Brain microvascular endothelial cell (primary cell): Measurements from ENCODE around the gene RFXAP.

Source experiments
- DNase-seq: peaks from one replicate; pipeline ENCODE4 v3.0.0-alpha.2; 2020
- H3K27ac ChIP-seq: fragments of 250-450 bp; sonication (Bioruptor Pico); 2 replicates; pipeline ENCODE4 v1.5.1; 2020; ENCODE audit warnings: mild to moderate bottlenecking, moderate library complexity
- H3K27me3 ChIP-seq: fragments of 250-450 bp; sonication (Bioruptor Pico); replicated peaks from 2 replicates; pipeline ENCODE4 v1.5.1; 2020; ENCODE audit warnings: mild to moderate bottlenecking
- H3K36me3 ChIP-seq: fragments of 250-450 bp; sonication (Bioruptor Pico); replicated peaks from 2 replicates; pipeline ENCODE4 v1.5.1; 2020; ENCODE audit warnings: mild to moderate bottlenecking
- H3K4me3 ChIP-seq: 2 replicates; pipeline ENCODE4 v1.5.1; 2011; ENCODE audit warnings: low read depth, mild to moderate bottlenecking, control low read depth, low read length, moderate library complexity
- in situ Hi-C: cut with HindIII; loops from 2 replicates; pipeline ENCODE4 v1.10.0; 2017; ENCODE audit warnings: low sequenced_read_pairs, low pct_ligation_motif_present
- TF ChIP-seq, protein P1 (sequence below): IDR thresholded peaks from 2 replicates; pipeline ENCODE4 v1.5.1; 2011; ENCODE audit warnings: low read depth, mild to moderate bottlenecking, moderate library complexity, low read length, control low read depth, inconsistent platforms; ENCODE audit errors: missing control alignments

The RFXAP gene

DNA sequence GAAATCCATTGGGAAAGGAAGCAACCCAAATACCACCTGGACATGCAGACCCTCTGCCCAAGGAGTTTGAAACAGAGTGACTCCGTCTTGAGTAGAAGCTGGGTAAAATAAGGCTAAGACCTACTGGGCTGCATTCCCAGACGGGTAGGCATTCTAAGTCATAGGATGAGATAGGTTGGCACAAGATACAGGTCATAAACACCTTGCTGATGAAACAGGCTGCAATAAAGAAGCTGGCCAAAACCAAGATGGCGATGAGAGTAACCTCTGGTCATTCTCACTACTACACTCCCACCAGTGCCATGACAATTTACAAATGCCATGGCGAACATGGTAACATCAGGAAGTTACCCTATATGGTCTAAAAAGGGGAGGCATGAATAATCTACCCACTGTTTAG is 40.2 kb downstream of the RFXAP start:
- no peak for DNase-seq
- no peaks in the 10 kb centered on the region for H3K36me3 ChIP-seq
- H3K27ac ChIP-seq: no peak overlapping the region
- no peak overlapping the region for H3K4me3 ChIP-seq
- no peaks in the 10 kb centered on the region for H3K27me3 ChIP-seq
- in situ Hi-C loops: no loop called here
- TF ChIP-seq, protein P1, sequence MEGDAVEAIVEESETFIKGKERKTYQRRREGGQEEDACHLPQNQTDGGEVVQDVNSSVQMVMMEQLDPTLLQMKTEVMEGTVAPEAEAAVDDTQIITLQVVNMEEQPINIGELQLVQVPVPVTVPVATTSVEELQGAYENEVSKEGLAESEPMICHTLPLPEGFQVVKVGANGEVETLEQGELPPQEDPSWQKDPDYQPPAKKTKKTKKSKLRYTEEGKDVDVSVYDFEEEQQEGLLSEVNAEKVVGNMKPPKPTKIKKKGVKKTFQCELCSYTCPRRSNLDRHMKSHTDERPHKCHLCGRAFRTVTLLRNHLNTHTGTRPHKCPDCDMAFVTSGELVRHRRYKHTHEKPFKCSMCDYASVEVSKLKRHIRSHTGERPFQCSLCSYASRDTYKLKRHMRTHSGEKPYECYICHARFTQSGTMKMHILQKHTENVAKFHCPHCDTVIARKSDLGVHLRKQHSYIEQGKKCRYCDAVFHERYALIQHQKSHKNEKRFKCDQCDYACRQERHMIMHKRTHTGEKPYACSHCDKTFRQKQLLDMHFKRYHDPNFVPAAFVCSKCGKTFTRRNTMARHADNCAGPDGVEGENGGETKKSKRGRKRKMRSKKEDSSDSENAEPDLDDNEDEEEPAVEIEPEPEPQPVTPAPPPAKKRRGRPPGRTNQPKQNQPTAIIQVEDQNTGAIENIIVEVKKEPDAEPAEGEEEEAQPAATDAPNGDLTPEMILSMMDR: no peak

DNA sequence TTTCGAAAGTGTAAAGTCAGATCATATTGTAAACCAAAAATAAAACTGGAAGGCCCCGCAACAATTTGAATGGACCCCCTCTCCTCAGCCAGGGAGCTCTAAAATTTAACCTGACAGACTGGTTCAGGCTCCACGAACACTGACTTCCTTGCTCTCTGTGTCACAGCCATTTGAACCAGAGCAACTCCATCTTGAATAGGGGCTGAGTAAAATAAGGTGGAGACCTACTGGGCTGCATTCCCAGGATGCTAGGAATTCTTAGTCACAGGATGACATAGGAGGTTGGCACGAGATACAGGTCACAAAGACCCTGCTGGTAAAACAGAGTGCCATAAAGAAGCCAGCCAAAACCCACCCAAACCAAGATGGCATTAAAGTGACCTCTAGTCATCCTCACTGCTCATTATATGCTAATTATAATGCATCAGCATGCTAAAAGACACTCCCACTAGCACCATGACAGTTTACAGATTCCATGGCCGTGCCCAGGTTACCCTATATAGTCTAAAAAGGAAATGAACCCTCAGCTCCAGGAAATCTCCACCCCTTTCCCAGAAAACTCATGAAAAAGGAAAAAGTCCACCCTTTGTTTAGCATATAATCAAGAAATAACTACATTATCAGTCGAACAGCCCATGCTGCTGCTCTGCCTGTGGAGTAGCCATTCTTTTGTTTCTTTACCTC is 43.1 kb downstream of the RFXAP start:
- Histone ChIP-seq H3K36me3 (no peaks in the 10 kb centered on the region), H3K27me3 (no peaks in the 10 kb centered on the region), H3K27ac (no peak overlapping the region), H3K4me3 (no peak overlapping the region)
- in situ Hi-C loops: no loop called here
- DNase-seq: no peak
- TF ChIP-seq, protein P1: no peak

DNA sequence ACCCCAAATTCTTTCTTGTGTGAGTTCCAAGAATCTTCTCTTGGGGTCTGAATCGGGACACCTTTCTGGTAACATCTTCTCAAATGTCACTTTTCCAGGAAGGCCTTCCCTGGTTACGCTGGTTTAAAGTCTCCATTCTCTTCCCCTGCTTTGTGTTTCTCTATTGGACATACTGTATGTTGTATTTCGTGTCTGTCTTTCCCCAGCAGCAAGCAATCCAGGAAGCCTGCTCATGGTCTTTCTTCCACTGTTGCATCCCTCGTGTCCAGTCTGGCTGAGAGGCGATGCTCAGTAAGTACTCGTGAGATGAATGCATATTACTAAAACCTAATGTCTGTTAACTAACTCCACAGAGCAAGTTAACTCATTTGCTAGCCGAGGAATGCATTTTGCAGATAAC is 43.7 kb downstream of the RFXAP start:
- H3K4me3 ChIP-seq: no peak overlapping the region
- no peaks in the 10 kb centered on the region for H3K27me3 ChIP-seq
- in situ Hi-C loops: no loop called here
- TF ChIP-seq, protein P1: no peak
- DNase-seq: no peak
- H3K27ac ChIP-seq: no peak overlapping the region
- H3K36me3 ChIP-seq: no peaks in the 10 kb centered on the region

DNA sequence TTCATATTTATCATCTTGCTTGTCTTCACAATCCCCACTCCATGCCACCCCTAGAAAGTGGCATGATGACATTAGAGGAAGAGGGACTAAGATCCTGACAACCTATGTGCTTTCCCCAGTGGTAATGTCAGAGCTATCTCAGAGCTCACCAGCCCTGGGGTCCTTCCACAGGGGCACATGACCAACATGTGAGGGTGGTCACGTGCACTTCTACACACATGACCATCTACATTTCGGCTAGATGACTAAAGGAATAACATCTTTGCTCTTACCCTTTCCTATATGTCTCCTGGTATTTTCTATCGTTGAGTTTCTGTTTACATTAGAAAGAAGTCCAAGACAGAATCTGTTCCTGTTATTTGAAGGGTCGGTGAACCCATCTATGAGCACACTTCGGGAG is 46.2 kb downstream of the RFXAP start:
- in situ Hi-C loops: no loop called here
- TF ChIP-seq, protein P1: no peak

DNA sequence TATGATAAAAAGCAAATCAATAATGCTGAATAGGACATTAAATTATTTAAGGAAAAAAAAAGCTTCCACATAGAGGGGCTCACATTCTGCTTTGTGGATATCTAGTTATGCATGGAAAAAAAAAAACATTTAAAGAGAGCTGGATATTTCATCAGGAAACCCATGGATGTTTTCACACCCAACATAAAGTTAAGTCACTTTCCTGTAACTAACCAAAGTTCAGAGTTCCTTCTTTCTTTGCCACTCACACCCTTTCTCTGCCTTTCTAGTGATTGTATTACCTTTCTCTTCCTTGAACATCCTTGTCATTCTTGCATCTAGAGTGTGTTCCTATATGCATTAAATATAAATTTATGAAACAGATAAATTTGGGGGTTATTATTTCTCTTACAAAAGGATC is 47.2 kb downstream of the RFXAP start:
- H3K36me3 ChIP-seq: no peaks in the 10 kb centered on the region
- in situ Hi-C loops: no loop called here
- no peak overlapping the region for H3K4me3 ChIP-seq
- no peak for DNase-seq
- TF ChIP-seq, protein P1: no peak
- H3K27me3 ChIP-seq: no peaks in the 10 kb centered on the region
- H3K27ac ChIP-seq: no peak overlapping the region

More for the DNA sequence above, 46.2 kb downstream of the RFXAP start:
- no peak for DNase-seq
- no peaks in the 10 kb centered on the region for H3K27me3 ChIP-seq
- no peak overlapping the region for H3K27ac ChIP-seq
- no peaks in the 10 kb centered on the region for H3K36me3 ChIP-seq
- no peak overlapping the region for H3K4me3 ChIP-seq
